HG03565 (cell line): Measurements from ENCODE around the gene MGLL.

Experiments used
- ATAC-seq: cut with Tn5 transposase; IDR thresholded peaks from one replicate; pipeline ENCODE4 v1.9.1; 2021; ENCODE audit warnings: mild to moderate bottlenecking, moderate library complexity; ENCODE audit not compliant: unreplicated experiment

Gene MGLL

DNA sequence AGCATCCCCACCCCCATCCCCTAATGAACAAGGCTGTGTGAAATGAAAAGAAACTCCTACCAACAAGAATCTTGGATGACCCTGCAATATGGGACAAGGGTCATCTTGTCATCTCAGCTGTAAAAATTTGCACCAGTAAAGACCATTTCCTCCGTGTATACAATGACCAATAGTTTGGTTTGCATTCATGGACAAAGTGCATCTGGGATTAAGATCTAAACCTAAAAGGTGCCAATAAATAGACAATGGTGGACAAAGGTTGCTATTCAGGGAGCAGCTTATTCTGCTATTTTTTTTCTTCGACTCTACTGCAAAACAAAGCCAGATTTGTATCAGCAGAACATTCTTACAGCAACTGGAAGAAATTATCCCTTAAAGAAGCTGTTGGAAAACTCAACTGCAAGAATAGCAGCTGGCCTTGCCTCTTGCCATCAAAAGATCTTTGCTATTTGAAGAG, 8.0 kb downstream of the MGLL start:
- ATAC-seq = no peak

GRCh38 chr3:127812151-127812550, 10.2 kb downstream of the MGLL start:
- no peak for ATAC-seq

- ATAC-seq = no peak
Measured at GRCh38 chr3:127811717-127812116, 10.6 kb downstream of the MGLL start.

DNA sequence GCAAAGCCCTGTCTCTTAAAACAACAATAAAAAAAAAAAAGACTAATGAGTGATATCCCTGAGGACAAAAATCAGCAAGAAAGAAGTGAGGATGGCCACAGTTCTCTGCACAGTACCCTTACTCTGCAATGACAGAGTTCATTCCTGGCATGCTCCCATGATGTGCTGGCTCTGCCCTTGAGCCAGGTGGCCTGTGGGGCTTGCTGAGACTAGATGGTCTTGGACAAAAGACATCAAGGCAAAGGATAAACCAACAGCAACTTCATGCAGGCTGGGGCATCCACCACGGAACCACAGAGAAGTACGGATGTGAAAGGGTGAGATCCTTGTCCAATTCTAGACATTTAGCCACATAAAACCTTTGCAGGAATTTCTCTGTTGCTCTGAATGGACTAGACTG, 12.7 kb downstream of the MGLL start:
- ATAC-seq = no peak

DNA sequence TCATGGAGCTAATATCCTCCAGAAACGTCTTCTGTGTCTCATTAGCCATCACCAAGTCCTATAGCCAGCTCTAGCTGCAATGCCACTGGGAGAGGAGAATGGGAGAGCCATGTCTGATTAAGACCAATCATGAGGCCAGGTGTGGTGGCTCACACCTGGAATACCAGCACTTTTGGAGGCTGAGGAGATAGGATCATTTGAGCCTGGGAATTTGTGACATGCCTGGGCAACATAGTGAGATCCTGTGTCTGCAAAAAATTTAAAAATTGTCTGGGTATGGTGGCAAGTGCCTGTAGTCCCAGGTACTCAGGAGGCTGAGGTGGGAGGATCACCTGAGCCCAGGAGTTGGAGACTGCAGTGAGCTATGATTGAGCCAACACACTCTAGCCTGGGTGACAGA, 13.1 kb downstream of the MGLL start:
- no peak for ATAC-seq

DNA sequence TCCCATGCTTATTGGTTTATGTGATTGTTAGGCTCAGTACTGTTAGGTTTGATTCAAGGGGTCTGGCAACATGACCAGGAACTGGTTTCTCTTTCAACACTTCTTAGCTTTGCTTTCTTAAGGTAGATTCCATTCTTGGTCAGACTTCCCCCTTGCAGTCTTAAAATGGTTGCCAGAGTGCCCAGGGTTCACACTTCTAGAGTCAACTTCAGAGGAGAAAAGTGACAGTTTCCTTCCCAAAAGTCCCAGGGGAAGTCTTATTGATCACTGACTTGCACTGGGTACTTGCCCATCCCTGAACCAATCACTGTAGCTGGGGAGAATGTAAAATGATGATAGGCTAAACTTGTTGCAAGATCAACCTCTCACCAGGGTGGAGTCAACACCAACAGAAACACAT, 14.1 kb downstream of the MGLL start:
- peak; percentile 57 for ATAC-seq

DNA sequence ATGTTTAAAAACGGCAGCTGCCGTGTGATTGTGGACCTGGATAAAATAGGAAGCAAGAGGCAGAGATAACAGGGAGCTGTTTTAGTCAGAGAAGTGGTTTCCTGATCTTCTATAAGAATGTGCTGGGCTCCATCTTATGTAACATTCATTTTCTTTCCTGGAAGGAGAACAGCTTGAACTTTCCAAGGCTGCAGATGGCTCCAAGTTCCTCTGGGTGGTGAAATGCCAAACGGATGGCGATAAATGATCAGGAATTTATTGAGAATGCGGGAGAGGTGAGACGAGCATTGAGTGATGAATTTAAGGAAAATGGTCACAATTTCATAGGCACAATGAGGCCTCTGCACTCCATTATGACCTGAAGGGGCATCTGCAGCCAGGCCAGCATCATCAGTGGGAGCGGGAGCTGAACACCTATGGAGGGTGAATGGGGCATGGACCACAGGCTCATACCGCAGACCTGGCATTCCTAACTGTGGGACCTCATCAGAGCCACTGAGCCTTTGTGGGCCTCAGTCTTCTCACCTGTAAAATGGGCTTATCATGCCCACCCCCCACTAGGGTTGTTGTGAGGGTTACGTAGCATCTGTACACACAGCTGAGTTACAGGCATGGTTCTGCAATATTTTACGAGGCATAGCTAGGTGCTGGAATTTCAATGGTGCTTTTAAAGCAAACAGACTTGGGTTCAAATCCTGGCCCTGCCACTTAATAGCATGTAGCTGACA, 17.1 kb downstream of the MGLL start:
- ATAC-seq = no peak

DNA sequence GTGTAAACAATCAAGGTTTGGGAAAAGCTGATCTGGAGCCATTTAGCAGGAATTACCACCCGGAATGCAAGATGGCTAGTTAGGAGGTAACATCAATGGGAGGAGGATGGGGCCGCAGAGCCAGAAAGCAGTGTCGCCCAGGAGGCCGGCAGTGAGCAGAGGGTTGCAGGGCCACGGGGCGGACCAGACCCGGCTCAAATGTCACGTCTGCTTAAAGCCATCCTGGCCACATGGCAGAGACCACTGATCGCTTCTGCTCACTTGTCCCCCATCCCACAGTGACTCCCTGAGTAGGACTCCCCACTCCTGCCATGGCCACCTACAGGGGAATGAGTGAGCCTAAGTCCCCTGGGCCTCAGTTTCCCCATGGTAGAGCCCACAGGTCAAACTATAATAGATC, 18.2 kb downstream of the MGLL start:
- ATAC-seq = no peak

- no peak for ATAC-seq
Measured at GRCh38 chr3:127803619-127804018, 18.7 kb downstream of the MGLL start.

DNA sequence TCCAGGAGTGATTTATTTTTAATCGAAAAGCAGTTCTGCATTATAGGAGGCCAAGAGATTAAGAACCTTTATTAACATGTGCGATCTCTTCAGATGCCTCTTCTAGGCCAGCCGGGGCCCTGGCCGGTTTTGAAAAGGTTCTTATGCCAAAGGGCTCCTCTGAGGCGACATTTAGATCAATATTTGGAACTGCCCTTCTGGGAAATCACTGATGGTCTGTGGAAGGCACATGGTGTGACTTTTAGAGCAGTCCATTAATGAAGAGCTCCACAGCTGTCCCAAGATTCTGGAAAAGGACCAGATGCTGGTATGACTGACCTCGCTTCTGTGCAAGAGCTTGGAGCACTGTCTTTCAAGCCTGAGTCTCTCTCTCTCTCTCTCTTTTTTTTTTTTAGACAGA, 19.7 kb downstream of the MGLL start:
- no peak for ATAC-seq

- ATAC-seq = no peak
Measured at GRCh38 chr3:127801731-127802313, 20.5 kb downstream of the MGLL start.

- ATAC-seq = peak; percentile 71
Measured at GRCh38 chr3:127800508-127800907, 21.8 kb downstream of the MGLL start.

GRCh38 chr3:127799476-127800222, 22.7 kb downstream of the MGLL start:
- ATAC-seq = no peak

DNA sequence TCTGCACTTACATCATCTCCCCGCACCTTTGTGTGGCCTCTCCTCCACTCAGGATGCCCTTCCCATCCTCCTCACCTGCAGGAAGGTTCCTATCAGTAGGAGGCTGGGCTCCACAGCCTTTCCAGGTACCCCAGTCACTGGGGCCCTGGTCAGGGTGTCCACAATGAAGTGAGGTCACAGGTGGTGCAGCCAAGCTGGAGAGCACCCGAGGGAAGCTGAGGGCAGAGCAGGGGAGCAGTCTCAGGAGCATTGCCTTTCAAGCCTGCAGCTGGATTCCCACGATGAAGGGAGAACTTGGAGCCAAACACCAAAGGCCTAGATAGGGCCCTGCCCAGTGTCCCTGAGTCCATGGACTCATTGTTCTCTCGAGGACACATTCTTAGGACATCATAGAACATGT, 23.6 kb downstream of the MGLL start:
- no peak for ATAC-seq

DNA sequence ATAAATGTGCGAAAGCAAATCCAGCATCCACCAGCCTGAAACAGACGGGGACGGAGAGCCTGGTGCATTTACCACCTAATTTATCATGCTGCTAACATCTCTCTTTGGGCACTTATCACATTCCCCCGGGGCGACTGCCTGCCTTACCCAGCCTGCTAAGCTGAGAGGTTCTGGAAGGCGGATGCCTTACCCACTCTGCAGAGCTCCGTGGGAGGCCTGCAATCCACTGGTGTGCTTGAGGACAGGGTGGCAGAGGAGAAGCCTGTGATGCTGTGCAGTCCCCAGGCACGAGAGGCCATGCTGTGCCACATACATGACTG, 25.5 kb downstream of the MGLL start:
- ATAC-seq = no peak

DNA sequence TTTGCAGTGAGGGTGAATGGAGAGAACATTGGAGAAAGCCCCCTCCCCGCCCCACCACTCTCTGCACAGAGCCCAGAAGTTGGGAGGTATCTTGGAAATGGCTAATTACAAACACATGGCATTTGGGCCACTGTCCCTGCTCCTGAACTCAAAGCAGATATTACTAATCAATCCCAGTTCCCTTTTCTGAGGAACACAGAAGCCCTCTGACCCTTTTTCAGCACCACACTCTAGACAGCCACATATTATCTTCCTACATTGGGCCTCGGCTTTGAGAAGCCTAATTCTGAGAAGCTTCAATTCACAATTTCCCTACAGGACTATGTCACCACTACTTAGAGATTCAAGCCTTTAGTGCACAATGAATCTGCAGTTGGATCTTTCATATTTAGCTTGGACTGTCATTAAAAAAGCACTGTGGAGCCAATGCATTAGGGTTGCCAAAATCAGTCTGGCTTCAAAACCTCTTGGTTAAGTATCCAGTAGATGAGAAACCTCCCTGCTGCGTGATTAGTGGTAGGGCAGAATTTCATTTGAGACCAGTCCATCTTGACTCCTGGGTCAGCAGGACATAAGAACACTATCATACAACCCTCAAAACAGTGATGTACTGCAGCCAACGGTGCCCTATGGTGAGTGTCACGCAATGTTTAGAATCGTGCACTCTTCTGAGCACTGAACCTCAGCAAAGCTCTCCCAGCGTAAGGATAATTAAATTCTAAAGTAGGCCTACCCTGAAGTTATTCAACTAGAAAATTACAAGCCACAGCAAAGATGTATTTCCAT, 26.1 kb downstream of the MGLL start:
- ATAC-seq = no peak

DNA sequence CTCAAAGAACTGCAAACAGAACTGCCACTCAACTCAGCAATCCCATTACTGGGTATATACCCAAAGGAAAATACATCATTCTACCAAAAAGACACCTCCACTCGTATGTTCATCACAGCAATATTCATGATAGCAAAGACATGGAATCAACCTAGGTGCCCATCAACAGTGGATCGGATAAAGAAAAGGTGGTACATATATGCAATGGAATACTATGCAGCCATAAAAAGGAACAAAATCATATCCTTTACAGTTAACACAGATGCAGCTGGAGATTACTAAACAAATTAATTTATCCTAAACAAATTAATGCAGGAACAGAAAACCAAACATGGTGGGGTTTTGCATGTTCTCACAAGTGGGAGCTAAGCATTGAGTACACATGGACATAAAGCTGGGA, 27.3 kb downstream of the MGLL start:
- no peak for ATAC-seq

GRCh38 chr3:127794402-127794801, 27.9 kb downstream of the MGLL start:
- no peak for ATAC-seq

GRCh38 chr3:127792541-127793292, 29.6 kb downstream of the MGLL start:
- ATAC-seq = no peak

GRCh38 chr3:127791221-127791913, 30.9 kb downstream of the MGLL start:
- peak; percentile 67 for ATAC-seq
